SK-N-SH (cell line): ENCODE data around the gene CCDC102B. TPM values are rescaled to one million over a fixed set of nuclear protein-coding genes. Genes with fewer than 3 reads are reported as not detected.

Experiments used
- CTCF ChIA-PET: fragments of 300-600, 350-600 bp; formaldehyde crosslinking; extraction: SDS; loops from one replicate; lab custom pipeline; 2021; lab: Yijun Ruan, JAX
- POLR2A ChIA-PET: fragments of 350-600 bp; sonication (Branson Sonifier 250); formaldehyde crosslinking; extraction: SDS; loops from one replicate; lab custom pipeline; 2020; ENCODE audit warnings: antibody characterized with exemption, inconsistent platforms; lab: Yijun Ruan, JAX
- DNase-seq: peaks from one replicate; pipeline ENCODE4 v3.0.0; 2012
- H2AFZ ChIP-seq: fragments of 200-600 bp; sonication (generic); 2 replicates; pipeline ENCODE4 v1.8.1; 2016; ENCODE audit warnings: antibody characterized with exemption, mild to moderate bottlenecking, low read depth
- H3F3A ChIP-seq: fragments of 200-600 bp; sonication (generic); replicated peaks from 2 replicates; pipeline ENCODE3; 2016; ENCODE audit warnings: antibody characterized with exemption, mild to moderate bottlenecking; ENCODE audit not compliant: insufficient read depth
- H3K27ac ChIP-seq, 2 experiments: fragments of 200-500 bp in 1 of 2; fragments of 200-600 bp in 1 of 2; sonication (Bioruptor generic) in 1 of 2; sonication (generic), shearing (Covaris generic) in 1 of 2; 2 replicates each; pipeline versions ENCODE4 v1.5.1 to v1.6.1; 2014 to 2016; ENCODE audit warnings: low read depth in 2 of 2, inconsistent platforms in 1 of 2, low read length in 1 of 2, mild to moderate bottlenecking in 1 of 2, mixed read lengths in 1 of 2
- H3K27me3 ChIP-seq: fragments of 200-600 bp; sonication (generic), shearing (Covaris generic); 2 replicates; pipeline ENCODE4 v1.6.1; 2016; ENCODE audit warnings: mixed run types; ENCODE audit not compliant: insufficient read depth
- H3K36me3 ChIP-seq, 2 experiments: fragments of 200-500 bp in 1 of 2; fragments of 200-600 bp in 1 of 2; sonication (Bioruptor generic) in 1 of 2; sonication (generic) in 1 of 2; replicated peaks in 1 of 2; 2 replicates each; pipeline versions ENCODE3 to v1.5.1; 2014 to 2016; ENCODE audit warnings: low read length in 1 of 2, mild to moderate bottlenecking in 1 of 2; ENCODE audit not compliant: insufficient read depth in 2 of 2, control insufficient read depth in 1 of 2
- H3K4me1 ChIP-seq, 2 experiments: fragments of 200-500 bp in 1 of 2; fragments of 200-600 bp in 1 of 2; sonication (Bioruptor generic) in 1 of 2; sonication (generic), shearing (Covaris generic) in 1 of 2; 2 replicates each; pipeline versions ENCODE4 v1.5.1 to v1.6.1; 2014 to 2016; ENCODE audit warnings: low read depth in 1 of 2, low read length in 1 of 2, mixed run types in 1 of 2; ENCODE audit not compliant: insufficient read depth in 2 of 2, control insufficient read depth in 1 of 2
- H3K4me2 ChIP-seq: fragments of 200-600 bp; sonication (generic), shearing (Covaris generic); 2 replicates; pipeline ENCODE4 v1.6.1; 2017; ENCODE audit warnings: mixed run types
- H3K4me3 ChIP-seq, 2 experiments: fragments of 200-500 bp in 1 of 2; fragments of 200-600 bp in 1 of 2; sonication (Bioruptor generic) in 1 of 2; sonication (generic), shearing (Covaris generic) in 1 of 2; 2 replicates each; pipeline versions ENCODE4 v1.5.1 to v1.8.1; 2014 to 2016; ENCODE audit warnings: low read depth in 2 of 2, inconsistent platforms in 1 of 2, low read length in 1 of 2, mild to moderate bottlenecking in 1 of 2, mixed read lengths in 1 of 2, moderate library complexity in 1 of 2
- H3K79me2 ChIP-seq: fragments of 200-600 bp; sonication (generic); 2 replicates; pipeline ENCODE4 v1.8.1; 2017; ENCODE audit warnings: mild to moderate bottlenecking; ENCODE audit not compliant: insufficient read depth
- H3K9ac ChIP-seq: fragments of 200-600 bp; sonication (generic); 2 replicates; pipeline ENCODE4 v1.6.1; 2017; ENCODE audit warnings: mixed run types
- H3K9me2 ChIP-seq: fragments of 200-600 bp; sonication (generic); 2 replicates; pipeline ENCODE4 v1.6.1; 2017; ENCODE audit warnings: mixed run types
- H3K9me3 ChIP-seq: fragments of 200-600 bp; sonication (generic); 2 replicates; pipeline ENCODE4 v1.6.1; 2017; ENCODE audit warnings: mixed run types, mild to moderate bottlenecking, moderate library complexity
- H4K20me1 ChIP-seq: fragments of 200-600 bp; sonication (generic); 2 replicates; pipeline ENCODE4 v1.6.1; 2017; ENCODE audit warnings: mild to moderate bottlenecking, mixed run types; ENCODE audit not compliant: insufficient read depth
- CHD2 ChIP-seq: fragments of 150-350 bp; IDR thresholded peaks from 2 replicates; pipeline ENCODE4 v1.6.1; 2018; ENCODE audit warnings: low read length; ENCODE audit not compliant: partially characterized antibody
- CTCF ChIP-seq: fragments of 200-600 bp; sonication (generic); IDR thresholded peaks from 2 replicates; pipeline ENCODE4 v1.6.1; 2017; ENCODE audit warnings: antibody characterized with exemption, mild to moderate bottlenecking, moderate library complexity
- ELF1 ChIP-seq: IDR thresholded peaks from 2 replicates; pipeline ENCODE4 v1.4.0; 2012
- EP300 ChIP-seq, 2 experiments: IDR thresholded peaks; 2 replicates each; pipeline versions ENCODE4 v1.4.0 to v1.6.1; 2012; ENCODE audit warnings: borderline replicate concordance in 1 of 2, low read depth in 1 of 2, low read length in 1 of 2
- FOSL2 ChIP-seq: IDR thresholded peaks from 2 replicates; pipeline ENCODE4 v1.4.0; 2012; ENCODE audit warnings: low read depth, mild to moderate bottlenecking, moderate library complexity, borderline replicate concordance
- JUND ChIP-seq: IDR thresholded peaks from 2 replicates; pipeline ENCODE4 v1.4.0; 2012
- MXI1 ChIP-seq: IDR thresholded peaks from 2 replicates; pipeline ENCODE4 v1.6.1; 2012; ENCODE audit warnings: mild to moderate bottlenecking, low read depth, low read length, improper control_type of control experiment
- NFIC ChIP-seq: IDR thresholded peaks from 2 replicates; pipeline ENCODE4 v1.4.0; 2012; ENCODE audit warnings: borderline replicate concordance
- REST ChIP-seq: IDR thresholded peaks from 2 replicates; pipeline ENCODE4 v1.6.1; 2012; ENCODE audit warnings: mild to moderate bottlenecking, low read depth, low read length, moderate library complexity
- RFX5 ChIP-seq: IDR thresholded peaks from 2 replicates; pipeline ENCODE4 v1.6.1; 2012; ENCODE audit warnings: mild to moderate bottlenecking, improper control_type of control experiment, low read length
- RXRA ChIP-seq: IDR thresholded peaks from 2 replicates; pipeline ENCODE4 v1.4.0; 2012; ENCODE audit warnings: low read depth, mild to moderate bottlenecking, borderline replicate concordance
- TCF12 ChIP-seq: IDR thresholded peaks from 2 replicates; pipeline ENCODE4 v1.4.0; 2012
- WGBS: methylation state at CpG from one replicate; pipeline ENCODE4 v1.1.6; 2017; ENCODE audit warnings: low lambda C conversion rate; 5-methylcytosine and 5-hydroxymethylcytosine counted together
- polyA plus RNA-seq, 3 experiments: library from polyadenylated mRNA; depleted of rRNA; stranded (reverse); fragments of >200 nt; gene quantifications; 2 replicates each; pipeline ENCODE4 v1.2.3, GENCODE V29; 2012

Gene CCDC102B
- polyA plus RNA-seq, 1 of the 3 experiments (the other 2 are of a cell fraction) = 2.0 TPM

GRCh38 chr18:68893354-68893753 is 95.5 kb downstream of the CCDC102B start:
- Histone ChIP-seq H3K9me3 (no peaks in the 10 kb centered on the region; the same call in 1 of the 2 replicates), H3F3A (no peaks in the 10 kb centered on the region), H4K20me1 (no peaks in the 10 kb centered on the region)
- CTCF ChIA-PET = no interaction called here
- POLR2A ChIA-PET = no interaction called here
- 95% methylated on average over 1 of the region's 1 CpG for WGBS
- TF ChIP-seq MXI1 = no peak
- TF ChIP-seq RXRA = no peak
- TF ChIP-seq ELF1 = no peak
- no peak for TF ChIP-seq EP300 (IDR thresholded peaks at IDR 0.05; ENCODE audit: borderline replicate concordance in 1 of 2, low read depth in 1 of 2, low read length in 1 of 2)
- TF ChIP-seq, all 33 proteins: peak for 0
- Histone ChIP-seq H3K27me3 (no peaks in the 10 kb centered on the region), H3K9me2 (no peaks in the 10 kb centered on the region; the same call in 1 of the 2 replicates), H3K36me3 (no peaks in the 10 kb centered on the region), H3K9ac (no peak overlapping the region), H3K4me1 (no peaks in the 10 kb centered on the region; a peak in 1 of 4 replicates), H2AFZ (no peak overlapping the region), H3K79me2 (no peaks in the 10 kb centered on the region), H3K4me3 (no peak overlapping the region), H3K27ac (no peak overlapping the region), H3K4me2 (no peak overlapping the region)
- no peak for DNase-seq

- no peak overlapping the region for H3K4me2 ChIP-seq
- CTCF ChIA-PET = no interaction called here
- H3K4me3 ChIP-seq = no peak overlapping the region
- H3K27ac ChIP-seq = no peak overlapping the region
- no peaks in the 10 kb centered on the region; the same call in 1 of the 2 replicates for H3K9me2 ChIP-seq
- no peak overlapping the region for H2AFZ ChIP-seq
- WGBS = 76% methylated on average over 4 of the region's 4 CpGs
- H3K79me2 ChIP-seq = no peaks in the 10 kb centered on the region
- no peaks in the 10 kb centered on the region for H4K20me1 ChIP-seq
- H3K27me3 ChIP-seq = no peaks in the 10 kb centered on the region
- no peaks in the 10 kb centered on the region; a peak in 1 of 4 replicates for H3K4me1 ChIP-seq
- no peaks in the 10 kb centered on the region; the same call in 1 of the 2 replicates for H3K9me3 ChIP-seq
- no peaks in the 10 kb centered on the region for H3K36me3 ChIP-seq
- no peak overlapping the region for H3K9ac ChIP-seq
- TF ChIP-seq REST (no peak), TCF12 (no peak), RXRA (no peak), CHD2 (no peak), JUND (no peak), FOSL2 (no peak), RFX5 (no peak), CTCF (no peak), NFIC (no peak)
- TF ChIP-seq, all 33 proteins: peak for 0
- POLR2A ChIA-PET = no interaction called here
- H3F3A ChIP-seq = no peaks in the 10 kb centered on the region
- DNase-seq = no peak
Measured at GRCh38 chr18:68897286-68897685, 99.4 kb downstream of the CCDC102B start.
